Hepatocyte (in vitro differentiated cells): Measurements from ENCODE around the gene CACNG4. TPM values are rescaled to one million over a fixed set of nuclear protein-coding genes. Genes with fewer than 3 reads are reported as not detected.

ENCODE experiments used
- DNase-seq: peaks from one replicate; pipeline ENCODE4 v3.0.0-alpha.2; 2016; ENCODE audit warnings: low spot score
- H2AFZ ChIP-seq: fragments of 200-600 bp; sonication (generic); 2 replicates; pipeline ENCODE4 v1.6.0; 2016; ENCODE audit warnings: antibody characterized with exemption, mild to moderate bottlenecking
- H3K27ac ChIP-seq: fragments of 200-600 bp; sonication (generic); 2 replicates; pipeline ENCODE4 v1.5.1; 2016; ENCODE audit warnings: mild to moderate bottlenecking
- H3K27me3 ChIP-seq: fragments of 200-600 bp; sonication (generic); 2 replicates; pipeline ENCODE4 v1.6.1; 2016
- H3K36me3 ChIP-seq: fragments of 200-600 bp; sonication (generic); replicated peaks from 2 replicates; pipeline ENCODE4 v1.5.1; 2016; ENCODE audit warnings: low read depth; ENCODE audit not compliant: insufficient read depth
- H3K4me1 ChIP-seq: fragments of 200-600 bp; sonication (generic); 2 replicates; pipeline ENCODE4 v1.5.1; 2016; ENCODE audit warnings: mild to moderate bottlenecking, moderate library complexity; ENCODE audit not compliant: insufficient read depth
- H3K4me2 ChIP-seq: fragments of 200-600 bp; sonication (generic); 2 replicates; pipeline ENCODE4 v1.6.0; 2016
- H3K4me3 ChIP-seq: fragments of 200-600 bp; sonication (generic); 2 replicates; pipeline ENCODE4 v1.5.1; 2016; ENCODE audit warnings: mild to moderate bottlenecking
- H3K79me2 ChIP-seq: fragments of 200-600 bp; sonication (generic); 2 replicates; pipeline ENCODE4 v1.6.0; 2017; ENCODE audit warnings: mild to moderate bottlenecking
- H3K9me2 ChIP-seq: fragments of 200-600 bp; sonication (generic); replicated peaks from 2 replicates; pipeline ENCODE4 v1.6.0; 2017; ENCODE audit warnings: mild to moderate bottlenecking; ENCODE audit not compliant: insufficient read depth
- H3K9me3 ChIP-seq: fragments of 200-600 bp; sonication (generic); 2 replicates; pipeline ENCODE4 v1.5.1; 2016; ENCODE audit warnings: low read depth, mild to moderate bottlenecking
- H4K20me1 ChIP-seq: fragments of 200-600 bp; sonication (generic); 2 replicates; pipeline ENCODE4 v1.6.0; 2016; ENCODE audit warnings: mild to moderate bottlenecking; ENCODE audit not compliant: insufficient read depth, poor library complexity, severe bottlenecking
- EZH2 ChIP-seq: fragments of 200-600 bp; sonication (generic); IDR thresholded peaks from 2 replicates; pipeline ENCODE4 v1.6.1; 2016; ENCODE audit warnings: antibody characterized with exemption, mild to moderate bottlenecking, borderline replicate concordance
- EZH2phosphoT487 ChIP-seq: fragments of 200-600 bp; sonication (generic); IDR thresholded peaks from one replicate; pipeline ENCODE4 v1.6.1; 2018; ENCODE audit warnings: antibody characterized with exemption, mild to moderate bottlenecking, low read depth, moderate library complexity; ENCODE audit not compliant: unreplicated experiment, severe bottlenecking
- WGBS: methylation state at CpG from one replicate; pipeline ENCODE4 v1.1.6; 2016; ENCODE audit warnings: low lambda C conversion rate; ENCODE audit errors: missing lambda C conversion rate; 5-methylcytosine and 5-hydroxymethylcytosine counted together
- polyA plus RNA-seq: library from polyadenylated mRNA; unstranded; fragments of >200 nt; fragmentation: Nextera tagmentation; extraction: Ambion mirVana; gene quantifications from 2 replicates; pipeline ENCODE4 v1.2.1, GENCODE V29; 2016
- total RNA-seq: library from RNA; depleted of rRNA; stranded (reverse); fragments of >200 nt; gene quantifications from 2 replicates; pipeline ENCODE4 v1.2.3, GENCODE V29; 2014
- TF ChIP-seq, protein P1 (sequence below): fragments of 200-600 bp; sonication (generic); IDR thresholded peaks from 2 replicates; pipeline ENCODE4 v1.5.1; 2016; ENCODE audit warnings: antibody characterized with exemption, mild to moderate bottlenecking; ENCODE audit not compliant: poor library complexity

CACNG4 gene
- total and polyA plus RNA-seq, 2 experiments from 2014 or later = 3.5 to 3.9 TPM

DNA sequence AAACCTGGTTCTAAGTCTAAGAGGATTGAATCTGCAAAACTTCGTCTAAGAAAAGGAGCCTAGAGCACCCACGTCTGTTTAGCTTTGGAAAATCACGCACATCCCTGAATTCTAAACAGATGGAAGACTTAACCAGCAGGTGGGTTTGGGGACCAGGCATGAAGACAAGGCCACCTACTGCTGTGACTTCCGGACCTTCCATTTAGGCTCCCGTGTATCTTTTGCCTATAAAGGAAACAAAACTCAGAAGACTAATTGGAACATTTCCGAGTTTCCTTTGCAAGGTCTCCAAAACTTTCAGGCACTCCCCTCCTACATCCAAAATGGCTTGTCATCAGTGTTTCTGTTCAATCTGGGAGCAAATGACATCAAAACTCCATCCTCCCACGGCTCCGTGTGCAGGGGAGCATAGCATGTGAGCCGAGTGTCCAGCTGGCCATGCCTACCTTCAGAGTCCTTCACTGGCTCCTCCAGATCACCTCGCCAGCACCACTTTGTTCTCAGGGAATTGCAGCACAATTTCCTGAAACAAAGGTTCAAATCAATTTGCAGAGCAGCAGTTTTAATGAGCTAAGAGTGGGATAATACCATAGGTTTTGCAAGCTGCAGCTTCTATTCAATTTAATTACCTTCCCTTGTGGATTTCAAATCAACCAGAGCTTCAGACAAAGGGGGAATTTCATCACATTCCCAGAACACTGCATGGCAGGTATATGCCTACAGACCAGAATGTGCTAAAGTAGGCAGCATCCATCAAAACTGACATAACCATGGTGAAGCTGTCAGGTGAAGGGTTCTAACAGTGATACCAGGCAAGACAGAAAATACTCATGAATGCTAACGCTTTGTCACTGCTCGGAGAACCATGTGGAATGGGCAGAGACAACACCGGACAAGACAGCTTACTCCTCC, 103.3 kb downstream of the CACNG4 start:
- no peaks in the 10 kb centered on the region for H3K27me3 ChIP-seq
- 86% methylated on average over 13 of the region's 13 CpGs for WGBS

DNA sequence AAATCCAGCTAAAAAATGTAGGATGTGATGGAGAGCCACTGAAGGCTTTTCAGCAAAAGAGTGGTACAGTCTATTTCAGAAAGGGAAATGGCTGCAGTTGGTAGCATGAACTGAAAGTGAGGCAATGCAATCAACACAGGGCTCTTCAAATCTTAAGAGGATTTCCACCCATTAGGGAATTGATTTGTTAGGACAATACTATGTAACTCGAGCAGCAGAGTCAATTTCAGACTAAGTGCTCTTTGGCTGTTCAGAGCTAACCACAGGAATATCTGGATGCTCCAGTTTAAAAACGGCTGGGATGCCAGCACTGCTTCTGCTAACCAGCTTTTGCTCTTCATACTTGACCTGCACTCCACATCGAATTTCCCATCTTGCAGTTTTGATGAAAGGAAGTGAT, 104.5 kb downstream of the CACNG4 start:
- H3K4me1 ChIP-seq = no peaks in the 10 kb centered on the region
- H3K27me3 ChIP-seq = no peaks in the 10 kb centered on the region
- H3K4me2 ChIP-seq = no peak overlapping the region
- WGBS = 71% methylated on average over 3 of the region's 3 CpGs
- no peak for DNase-seq
- H3K4me3 ChIP-seq = no peak overlapping the region
- no peaks in the 10 kb centered on the region for H3K9me3 ChIP-seq
- no peak overlapping the region for H2AFZ ChIP-seq
- no peaks in the 10 kb centered on the region for H3K9me2 ChIP-seq
- no peaks in the 10 kb centered on the region for H3K36me3 ChIP-seq
- H4K20me1 ChIP-seq = no peaks in the 10 kb centered on the region
- no peak overlapping the region for H3K27ac ChIP-seq
- TF ChIP-seq, protein P1, sequence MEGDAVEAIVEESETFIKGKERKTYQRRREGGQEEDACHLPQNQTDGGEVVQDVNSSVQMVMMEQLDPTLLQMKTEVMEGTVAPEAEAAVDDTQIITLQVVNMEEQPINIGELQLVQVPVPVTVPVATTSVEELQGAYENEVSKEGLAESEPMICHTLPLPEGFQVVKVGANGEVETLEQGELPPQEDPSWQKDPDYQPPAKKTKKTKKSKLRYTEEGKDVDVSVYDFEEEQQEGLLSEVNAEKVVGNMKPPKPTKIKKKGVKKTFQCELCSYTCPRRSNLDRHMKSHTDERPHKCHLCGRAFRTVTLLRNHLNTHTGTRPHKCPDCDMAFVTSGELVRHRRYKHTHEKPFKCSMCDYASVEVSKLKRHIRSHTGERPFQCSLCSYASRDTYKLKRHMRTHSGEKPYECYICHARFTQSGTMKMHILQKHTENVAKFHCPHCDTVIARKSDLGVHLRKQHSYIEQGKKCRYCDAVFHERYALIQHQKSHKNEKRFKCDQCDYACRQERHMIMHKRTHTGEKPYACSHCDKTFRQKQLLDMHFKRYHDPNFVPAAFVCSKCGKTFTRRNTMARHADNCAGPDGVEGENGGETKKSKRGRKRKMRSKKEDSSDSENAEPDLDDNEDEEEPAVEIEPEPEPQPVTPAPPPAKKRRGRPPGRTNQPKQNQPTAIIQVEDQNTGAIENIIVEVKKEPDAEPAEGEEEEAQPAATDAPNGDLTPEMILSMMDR = no peak
- TF ChIP-seq EZH2 = no peak
- TF ChIP-seq EZH2phosphoT487 = no peak
- no peaks in the 10 kb centered on the region for H3K79me2 ChIP-seq

More for the DNA sequence above, 103.3 kb downstream of the CACNG4 start:
- Histone ChIP-seq H3K36me3 (no peaks in the 10 kb centered on the region), H3K79me2 (no peaks in the 10 kb centered on the region), H3K4me2 (no peak overlapping the region), H3K4me3 (no peak overlapping the region), H3K9me3 (no peaks in the 10 kb centered on the region), H3K4me1 (no peaks in the 10 kb centered on the region), H3K27ac (no peak overlapping the region), H2AFZ (no peak overlapping the region), H4K20me1 (no peaks in the 10 kb centered on the region), H3K9me2 (no peaks in the 10 kb centered on the region)
- no peak for DNase-seq
- no peak for TF ChIP-seq EZH2
- TF ChIP-seq EZH2phosphoT487 = no peak
- TF ChIP-seq, protein P1 = no peak

- Histone ChIP-seq H3K4me3 (no peak overlapping the region), H3K9me2 (no peaks in the 10 kb centered on the region), H3K79me2 (no peaks in the 10 kb centered on the region), H3K27ac (no peak overlapping the region), H3K4me1 (peaks cover 3% of the 10 kb centered on the region), H3K4me2 (no peak overlapping the region), H3K27me3 (no peaks in the 10 kb centered on the region), H3K9me3 (no peaks in the 10 kb centered on the region), H4K20me1 (no peaks in the 10 kb centered on the region), H3K36me3 (no peaks in the 10 kb centered on the region), H2AFZ (no peak overlapping the region)
- TF ChIP-seq EZH2 (no peak), EZH2phosphoT487 (no peak)
- TF ChIP-seq, protein P1 = no peak
- DNase-seq = no peak
- 84% methylated on average over 5 of the region's 5 CpGs for WGBS
These were observed 105.2 kb downstream of the CACNG4 start for GRCh38 chr17:67069603-67070136.
